RWPE2 (cell line): ENCODE measurements around the gene RFC2.
"Not testable (repeated sequence)": the region's sequence is repeated elsewhere in the genome, so short reads cannot be mapped to it uniquely, and the experiment has no call there.

ENCODE experiments used
- ATAC-seq: fragments of 200-7000 bp; cut with Tn5 transposase; 3 replicates; pipeline ENCODE4 v1.9.1; 2021; ENCODE audit warnings: low read depth
- DNase-seq: peaks from one replicate; pipeline ENCODE4 v3.0.0-alpha.2; 2020; ENCODE audit warnings: low spot score
- H3K27ac ChIP-seq: fragments of 450-650 bp; 2 replicates; pipeline ENCODE4 v1.5.1; 2017; ENCODE audit warnings: mild to moderate bottlenecking; ENCODE audit not compliant: poor library complexity, severe bottlenecking
- H3K27me3 ChIP-seq: fragments of 250-450 bp; sonication (Bioruptor Pico); 2 replicates; pipeline ENCODE4 v1.5.1; 2021; ENCODE audit warnings: mild to moderate bottlenecking, moderate library complexity; ENCODE audit not compliant: insufficient read depth, poor library complexity, severe bottlenecking
- H3K36me3 ChIP-seq: fragments of 250-450 bp; sonication (Bioruptor Pico); 2 replicates; pipeline ENCODE4 v1.5.1; 2020; ENCODE audit warnings: low read depth, mild to moderate bottlenecking, moderate library complexity
- H3K4me1 ChIP-seq: fragments of 250-450 bp; sonication (Bioruptor Pico); 2 replicates; pipeline ENCODE4 v1.5.1; 2021; ENCODE audit warnings: mild to moderate bottlenecking, moderate library complexity; ENCODE audit not compliant: insufficient read depth, poor library complexity, severe bottlenecking
- H3K4me3 ChIP-seq: fragments of 250-450 bp; sonication (Bioruptor Pico); 2 replicates; pipeline ENCODE4 v1.5.1; 2021; ENCODE audit warnings: mild to moderate bottlenecking, moderate library complexity; ENCODE audit not compliant: severe bottlenecking
- H3K9me3 ChIP-seq: fragments of 250-450 bp; sonication (Bioruptor Pico); 2 replicates; pipeline ENCODE4 v1.5.1; 2021; ENCODE audit warnings: mild to moderate bottlenecking, moderate library complexity; ENCODE audit not compliant: severe bottlenecking
- CTCF ChIP-seq: fragments of 450-650 bp; IDR thresholded peaks from one replicate; pipeline ENCODE4 v1.5.1; 2017; ENCODE audit warnings: mild to moderate bottlenecking, moderate library complexity; ENCODE audit not compliant: poor library complexity, severe bottlenecking

The RFC2 gene

GRCh38 chr7:74207586-74207985 is 46.6 kb downstream of the RFC2 start:
- no peak for ATAC-seq
- Histone ChIP-seq H3K36me3 (no peaks in the 10 kb centered on the region), H3K9me3 (no peaks in the 10 kb centered on the region), H3K4me1 (peaks cover 12% of the 10 kb centered on the region), H3K27ac (no peak overlapping the region), H3K4me3 (no peak overlapping the region), H3K27me3 (no peaks in the 10 kb centered on the region)
- TF ChIP-seq CTCF: no peak
- no peak for DNase-seq

- no peak for DNase-seq
- Histone ChIP-seq H3K9me3 (no peaks in the 10 kb centered on the region), H3K4me3 (no peak overlapping the region), H3K4me1 (peaks cover 12% of the 10 kb centered on the region), H3K36me3 (no peaks in the 10 kb centered on the region), H3K27ac (no peak overlapping the region), H3K27me3 (no peaks in the 10 kb centered on the region)
- peak; percentile 53 for ATAC-seq
- peak; percentile 95 for TF ChIP-seq CTCF
Measured at GRCh38 chr7:74206589-74207120, 47.5 kb downstream of the RFC2 start.

- not testable (repeated sequence) for H3K4me1 ChIP-seq, H3K27ac ChIP-seq, H3K4me3 ChIP-seq, H3K27me3 ChIP-seq, H3K9me3 ChIP-seq, DNase-seq, ATAC-seq, H3K36me3 ChIP-seq
Measured at GRCh38 chr7:74206052-74206451, 48.1 kb downstream of the RFC2 start.

- DNase-seq (no peak), ATAC-seq (no peak)
- Histone ChIP-seq H3K27ac (no peak overlapping the region), H3K36me3 (no peaks in the 10 kb centered on the region; the same call in 1 of the 2 replicates), H3K9me3 (no peaks in the 10 kb centered on the region), H3K4me1 (peaks cover 10% of the 10 kb centered on the region), H3K4me3 (no peak overlapping the region), H3K27me3 (no peaks in the 10 kb centered on the region)
- TF ChIP-seq CTCF: no peak
Measured at GRCh38 chr7:74203956-74204618, 50.1 kb downstream of the RFC2 start.

- TF ChIP-seq CTCF: peak; percentile 68
- Histone ChIP-seq H3K9me3 (no peaks in the 10 kb centered on the region), H3K27ac (no peak overlapping the region), H3K4me3 (no peak overlapping the region), H3K4me1 (peaks cover 10% of the 10 kb centered on the region), H3K27me3 (no peaks in the 10 kb centered on the region), H3K36me3 (no peaks in the 10 kb centered on the region; the same call in 1 of the 2 replicates)
- DNase-seq: no peak
- ATAC-seq: peak; percentile 28
Measured at GRCh38 chr7:74202841-74203556, 51.2 kb downstream of the RFC2 start.
